Upper lobe of left lung (tissue), 6 donors: ENCODE data around the gene SIX4. TPM values are rescaled to one million over a fixed set of nuclear protein-coding genes. Genes with fewer than 3 reads are reported as not detected.

ENCODE experiments used
- ATAC-seq, 2 donors: fragments of 200-7000 bp; cut with Tn5 transposase; one replicate each; pipeline ENCODE4 v1.9.1; 2022; ENCODE audit warnings: mild to moderate bottlenecking in 2 of 2, moderate library complexity in 2 of 2; ENCODE audit not compliant: low FRiP score in 2 of 2
- DNase-seq, 2 donors: peaks; one replicate each; pipeline ENCODE4 v3.0.0-alpha.2; 2019 to 2020
- H3K27ac ChIP-seq, 4 donors: fragments of 200-600 bp; sonication (generic); one replicate each; pipeline ENCODE4 v1.5.1; 2016 to 2019
- H3K27me3 ChIP-seq, 4 donors: fragments of 200-600 bp; sonication (generic); one replicate each; pipeline ENCODE4 v1.5.1; 2017 to 2019
- H3K36me3 ChIP-seq, 4 donors: fragments of 200-600 bp; sonication (generic); one replicate each; pipeline ENCODE4 v1.5.1; 2016 to 2019
- H3K4me1 ChIP-seq, 4 donors: fragments of 200-600 bp; sonication (generic); one replicate each; pipeline ENCODE4 v1.5.1; 2018 to 2019
- H3K4me3 ChIP-seq, 4 donors: fragments of 200-600 bp; sonication (generic); one replicate each; pipeline ENCODE4 v1.5.1; 2017 to 2019; ENCODE audit warnings: mild to moderate bottlenecking in 2 of 4, moderate library complexity in 1 of 4
- H3K9me3 ChIP-seq, 4 donors: fragments of 200-600 bp; sonication (generic); one replicate each; pipeline ENCODE4 v1.5.1; 2018 to 2019
- CTCF ChIP-seq, 6 experiments: fragments of 450-650 bp in 4 of 6; fragments of 200-600 bp in 2 of 6; sonication (generic) in 2 of 6; IDR thresholded peaks; one replicate each; pipeline ENCODE4 v1.5.1; 2016 to 2019; ENCODE audit warnings: antibody characterized with exemption in 6 of 6
- EP300 ChIP-seq, 4 donors: sonication (generic); formaldehyde crosslinking; IDR thresholded peaks; one replicate each; pipeline ENCODE4 v1.5.1; 2017; ENCODE audit warnings: antibody characterized with exemption in 4 of 4, control low read depth in 2 of 4
- POLR2A ChIP-seq, 4 donors: fragments of 450-650 bp; IDR thresholded peaks; one replicate each; pipeline ENCODE4 v1.5.1; 2016 to 2017; ENCODE audit warnings: antibody characterized with exemption in 4 of 4, mild to moderate bottlenecking in 2 of 4
- POLR2AphosphoS5 ChIP-seq, 2 donors: sonication (generic); formaldehyde crosslinking; IDR thresholded peaks; one replicate each; pipeline ENCODE4 v1.5.1; 2017; ENCODE audit warnings: antibody characterized with exemption in 2 of 2
- WGBS, 2 donors: methylation state at CpG; one replicate each; pipeline ENCODE4 v1.1.5; 2017 to 2018; 5-methylcytosine and 5-hydroxymethylcytosine counted together
- total RNA-seq, 6 donors: library from RNA; depleted of rRNA in 4 of 6; stranded (reverse); fragments of >200 nt in 4 of 6; gene quantifications; one replicate each; pipeline versions ENCODE4 v1.1.0 to v1.2.1, GENCODE V29; 2016 to 2021
- donor health status: DM: no; HTN: no; CAD: no; lungs with moderate emphysema.
- donor health status: DM: no; HTN: yes; CAD: no; lungs with severe emphysema.

The SIX4 gene
- total RNA-seq, 6 donors from 2014 or later = 0.55 to 8.3 (median 1.8) TPM

- no peak overlapping the region for H3K27ac ChIP-seq
- TF ChIP-seq EP300 (IDR thresholded peaks at IDR 0.05) (no peak), CTCF (IDR thresholded peaks at IDR 0.05) (no peak), POLR2A (IDR thresholded peaks at IDR 0.05) (no peak), POLR2AphosphoS5 (IDR thresholded peaks at IDR 0.05) (no peak)
- DNase-seq (no peak), ATAC-seq (no peak)
- no peaks in the 10 kb centered on the region for H3K4me1 ChIP-seq
- no peaks in the 10 kb centered on the region for H3K27me3 ChIP-seq
- no peak overlapping the region for H3K4me3 ChIP-seq
- no peaks in the 10 kb centered on the region for H3K36me3 ChIP-seq
- peaks cover 0 to 5% (median 0%) of the 10 kb centered on the region in 4 donors for H3K9me3 ChIP-seq
These were observed 20.4 kb upstream of the SIX4 start for GRCh38 chr14:60744566-60744965.

- no peak for TF ChIP-seq CTCF (IDR thresholded peaks at IDR 0.05)
- TF ChIP-seq EP300 (IDR thresholded peaks at IDR 0.05) = no peak
- no peak for TF ChIP-seq POLR2AphosphoS5 (IDR thresholded peaks at IDR 0.05)
- no peak for TF ChIP-seq POLR2A (IDR thresholded peaks at IDR 0.05)
- WGBS, 2 donors = 82 to 84% methylated on average over 4 of the region's 4 CpGs
- Histone ChIP-seq H3K9me3 (peaks cover 0 to 5% (median 0%) of the 10 kb centered on the region in 4 donors), H3K36me3 (no peaks in the 10 kb centered on the region), H3K27ac (no peak overlapping the region), H3K4me1 (peaks cover 14 to 34% (median 21%) of the 10 kb centered on the region in 4 donors), H3K4me3 (no peak overlapping the region), H3K27me3 (no peaks in the 10 kb centered on the region)
- ATAC-seq (no peak), DNase-seq (no peak)
These were observed 14.8 kb upstream of the SIX4 start for GRCh38 chr14:60738843-60739508.

DNA sequence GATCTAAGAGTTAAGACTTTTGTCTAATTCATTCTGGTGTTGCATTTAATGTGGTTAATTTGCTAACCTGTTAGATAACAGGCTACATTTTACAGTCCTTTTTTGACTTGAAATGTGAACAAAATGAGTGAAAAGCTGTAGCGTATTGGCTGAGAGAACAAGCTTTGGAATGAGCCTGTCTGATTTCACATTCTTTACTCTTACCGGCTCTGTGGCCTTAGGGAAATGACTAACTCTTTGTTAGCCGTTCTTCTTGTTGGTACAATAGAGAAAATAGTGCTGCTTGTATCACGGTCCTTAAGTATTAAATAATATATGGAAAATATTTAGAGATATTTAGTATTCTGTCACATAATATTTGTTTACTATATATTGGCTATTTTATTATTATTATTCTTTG is 12.3 kb upstream of the SIX4 start:
- Histone ChIP-seq H3K27ac (no peak overlapping the region), H3K9me3 (no peaks in the 10 kb centered on the region), H3K36me3 (no peaks in the 10 kb centered on the region), H3K4me3 (no peak overlapping the region), H3K4me1 (peaks cover 14 to 34% (median 21%) of the 10 kb centered on the region in 4 donors), H3K27me3 (no peaks in the 10 kb centered on the region)
- 43 to 45% methylated on average over 4 of the region's 4 CpGs for WGBS, 2 donors
- DNase-seq (no peak), ATAC-seq (no peak)
- no peak for TF ChIP-seq EP300 (IDR thresholded peaks at IDR 0.05)
- no peak for TF ChIP-seq POLR2AphosphoS5 (IDR thresholded peaks at IDR 0.05)
- no peak for TF ChIP-seq POLR2A (IDR thresholded peaks at IDR 0.05)
- no peak for TF ChIP-seq CTCF (IDR thresholded peaks at IDR 0.05)

DNA sequence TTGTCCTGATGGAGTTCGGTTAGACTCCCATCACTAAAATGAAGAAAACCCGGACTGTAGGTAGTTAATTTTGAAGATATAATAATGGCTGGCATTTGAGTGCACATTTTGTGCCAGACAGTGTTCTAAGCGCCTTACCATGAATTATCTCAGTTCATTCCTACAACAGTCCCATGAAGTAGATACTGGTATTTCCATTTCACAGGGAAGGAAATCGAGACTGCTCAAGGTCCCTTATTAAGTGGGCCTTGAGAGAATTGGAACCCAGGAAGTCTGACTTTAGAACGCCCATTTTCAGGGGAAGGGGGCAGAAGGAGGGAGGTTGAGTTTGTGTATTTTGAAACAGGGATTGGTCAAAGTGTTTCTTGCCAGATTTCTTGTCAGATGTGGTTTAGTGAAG is 11.3 kb upstream of the SIX4 start:
- Histone ChIP-seq H3K36me3 (no peaks in the 10 kb centered on the region), H3K27me3 (no peaks in the 10 kb centered on the region), H3K27ac (no peak overlapping the region), H3K4me3 (peak overlapping the region; percentile 70 to 79 (median 74)), H3K9me3 (no peaks in the 10 kb centered on the region), H3K4me1 (peaks cover 14 to 34% (median 21%) of the 10 kb centered on the region in 4 donors)
- ATAC-seq (peak in 1 of 2 donors; percentile 22), DNase-seq (no peak)
- TF ChIP-seq POLR2A (IDR thresholded peaks at IDR 0.05) (no peak), POLR2AphosphoS5 (IDR thresholded peaks at IDR 0.05) (no peak), CTCF (IDR thresholded peaks at IDR 0.05) (no peak), EP300 (IDR thresholded peaks at IDR 0.05) (no peak)
- WGBS, 2 donors = 23 to 24% methylated on average over 5 of the region's 5 CpGs
